HEK293 (cell line): Measurements from ENCODE around the gene PRPH2.

Experiments
- CTCF ChIA-PET: fragments of 350-600 bp; formaldehyde crosslinking; extraction: SDS; loops from one replicate; lab custom pipeline; 2021; ENCODE audit warnings: antibody characterized with exemption; lab: Yijun Ruan, JAX
- POLR2A ChIA-PET: fragments of 300-600 bp; formaldehyde crosslinking; extraction: SDS; loops from one replicate; lab custom pipeline; 2020; ENCODE audit warnings: antibody characterized with exemption, inconsistent platforms; lab: Yijun Ruan, JAX
- H3K27ac ChIP-seq: fragments of 200-500 bp; sonication (Bioruptor generic); 2 replicates; pipeline ENCODE4 v1.5.1; 2014; ENCODE audit warnings: low read depth, low read length, control low read depth, inconsistent platforms; ENCODE audit errors: extremely low read depth
- H3K36me3 ChIP-seq, 2 experiments: fragments of 200-500 bp in 1 of 2; sonication (Bioruptor generic) in 1 of 2; 1 replicate in 1 of 2; 2 replicates in 1 of 2; pipeline ENCODE4 v1.5.1; 2014 to 2017; ENCODE audit warnings: inconsistent platforms in 2 of 2, low read length in 2 of 2; ENCODE audit not compliant: control insufficient read depth in 2 of 2, insufficient read depth in 1 of 2
- H3K4me1 ChIP-seq: fragments of 200-500 bp; sonication (Bioruptor generic); 2 replicates; pipeline ENCODE4 v1.5.1; 2014; ENCODE audit warnings: mild to moderate bottlenecking, low read length, inconsistent platforms; ENCODE audit not compliant: control insufficient read depth, insufficient read depth
- H3K4me3 ChIP-seq: 2 replicates; pipeline ENCODE4 v1.5.1; 2011; ENCODE audit warnings: low read depth, mild to moderate bottlenecking, control low read depth, low read length, moderate library complexity
- H3K9me3 ChIP-seq: fragments of 200-500 bp; sonication (Bioruptor generic); 2 replicates; pipeline ENCODE4 v1.5.1; 2014; ENCODE audit warnings: low read depth, low read length, inconsistent platforms; ENCODE audit not compliant: control insufficient read depth, insufficient read depth
- HOXA7 ChIP-seq: sonication (generic); formaldehyde crosslinking; IDR thresholded peaks from 2 replicates; pipeline ENCODE4 v1.8.1; 2022; ENCODE audit warnings: missing genetic modification reagents, borderline replicate concordance
- SP2 ChIP-seq: fragments of 450-650 bp; formaldehyde crosslinking; IDR thresholded peaks from 2 replicates; pipeline ENCODE4 v1.5.1; 2016; ENCODE audit warnings: missing biosample characterization, missing genetic modification characterization
- ZBTB8A ChIP-seq: fragments of 450-650 bp; formaldehyde crosslinking; IDR thresholded peaks from 2 replicates; pipeline ENCODE4 v1.5.1; 2016; ENCODE audit warnings: missing biosample characterization, missing genetic modification characterization
- ZFHX2 ChIP-seq: fragments of 450-650 bp; formaldehyde crosslinking; conservative IDR thresholded peaks from 2 replicates; pipeline ENCODE4 v1.5.1; 2016; ENCODE audit warnings: missing biosample characterization, missing genetic modification characterization
- ZFP3 ChIP-seq: fragments of 450-650 bp; formaldehyde crosslinking; IDR thresholded peaks from 2 replicates; pipeline ENCODE4 v1.5.1; 2016; ENCODE audit warnings: low read depth, missing biosample characterization, missing genetic modification characterization
- ZNF138 ChIP-seq: fragments of 450-650 bp; formaldehyde crosslinking; IDR thresholded peaks from 2 replicates; pipeline ENCODE4 v1.5.1; 2016; ENCODE audit warnings: missing biosample characterization, missing genetic modification characterization, borderline replicate concordance
- ZNF146 ChIP-seq: fragments of 450-650 bp; formaldehyde crosslinking; IDR thresholded peaks from 2 replicates; pipeline ENCODE4 v1.5.1; 2016; ENCODE audit warnings: missing biosample characterization, missing genetic modification characterization
- ZNF157 ChIP-seq: fragments of 450-650 bp; formaldehyde crosslinking; IDR thresholded peaks from 2 replicates; pipeline ENCODE4 v1.5.1; 2016; ENCODE audit warnings: missing biosample characterization, missing genetic modification characterization
- ZNF16 ChIP-seq: fragments of 450-650 bp; formaldehyde crosslinking; IDR thresholded peaks from 2 replicates; pipeline ENCODE4 v1.5.1; 2016; ENCODE audit warnings: low read depth, missing biosample characterization, missing genetic modification characterization
- ZNF292 ChIP-seq: fragments of 450-650 bp; formaldehyde crosslinking; IDR thresholded peaks from 2 replicates; pipeline ENCODE4 v1.5.1; 2016; ENCODE audit warnings: low read depth, missing biosample characterization, missing genetic modification characterization, borderline replicate concordance
- ZNF335 ChIP-seq: fragments of 450-650 bp; formaldehyde crosslinking; conservative IDR thresholded peaks from 2 replicates; pipeline ENCODE4 v1.5.1; 2016; ENCODE audit warnings: missing biosample characterization, missing genetic modification characterization
- ZNF366 ChIP-seq: fragments of 450-650 bp; formaldehyde crosslinking; conservative IDR thresholded peaks from 2 replicates; pipeline ENCODE4 v1.5.1; 2016; ENCODE audit warnings: missing biosample characterization, missing genetic modification characterization
- ZNF621 ChIP-seq: fragments of 450-650 bp; formaldehyde crosslinking; IDR thresholded peaks from 2 replicates; pipeline ENCODE4 v1.5.1; 2017; ENCODE audit warnings: missing biosample characterization, missing genetic modification characterization
- ZNF677 ChIP-seq: fragments of 450-650 bp; IDR thresholded peaks from 2 replicates; pipeline ENCODE4 v1.5.0; 2018; ENCODE audit warnings: missing biosample characterization, mild to moderate bottlenecking, missing genetic modification characterization, moderate library complexity
- ZNF76 ChIP-seq: fragments of 450-650 bp; formaldehyde crosslinking; IDR thresholded peaks from 2 replicates; pipeline ENCODE4; 2016; ENCODE audit warnings: low read depth, missing biosample characterization, missing genetic modification characterization, borderline replicate concordance
- ZNF791 ChIP-seq: fragments of 450-650 bp; formaldehyde crosslinking; IDR thresholded peaks from 2 replicates; pipeline ENCODE4 v1.5.1; 2016; ENCODE audit warnings: missing biosample characterization, missing genetic modification characterization
- ZXDB ChIP-seq: fragments of 450-650 bp; formaldehyde crosslinking; IDR thresholded peaks from 2 replicates; pipeline ENCODE4 v1.5.1; 2016; ENCODE audit warnings: missing biosample characterization, missing genetic modification characterization
- TF ChIP-seq, protein P1 (sequence below): fragments of 450-650 bp; formaldehyde crosslinking; IDR thresholded peaks from 2 replicates; pipeline ENCODE4 v1.5.1; 2017; ENCODE audit warnings: missing biosample characterization, missing genetic modification characterization
- TF ChIP-seq, protein P2 (sequence below): fragments of 450-650 bp; formaldehyde crosslinking; IDR thresholded peaks from 2 replicates; pipeline ENCODE4 v1.5.0; 2017; ENCODE audit warnings: missing biosample characterization, missing genetic modification characterization, borderline replicate concordance
- TF ChIP-seq, protein P3 (sequence below): sonication (generic); formaldehyde crosslinking; IDR thresholded peaks from 2 replicates; pipeline ENCODE4 v1.8.1; 2022; ENCODE audit warnings: mild to moderate bottlenecking, moderate library complexity, missing genetic modification reagents
- TF ChIP-seq, protein P4 (sequence below): fragments of 450-650 bp; formaldehyde crosslinking; IDR thresholded peaks from 2 replicates; pipeline ENCODE4 v1.5.1; 2016; ENCODE audit warnings: missing biosample characterization, missing genetic modification characterization, low read depth

PRPH2 gene

DNA sequence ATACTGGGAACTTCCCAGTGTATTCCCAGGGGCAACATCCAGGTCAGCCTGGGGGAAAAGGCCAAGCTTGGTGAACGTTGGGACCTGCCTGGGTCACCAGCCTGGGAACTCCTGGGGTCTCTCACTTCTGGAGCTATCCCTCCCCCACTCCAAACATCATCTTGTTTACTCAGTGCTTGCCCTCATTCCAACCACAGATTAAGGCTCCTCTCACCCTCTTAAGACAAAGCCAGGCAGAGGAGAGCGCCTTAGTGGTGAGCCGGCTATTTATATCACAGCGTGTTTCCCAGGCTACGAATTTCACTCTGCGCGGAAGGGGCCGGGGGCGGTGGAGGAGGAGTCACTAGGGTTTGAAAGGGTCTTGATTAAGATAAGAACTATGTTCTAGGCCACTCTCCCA, 12.1 kb downstream of the PRPH2 start:
- no peak overlapping the region for H3K4me3 ChIP-seq
- no peak overlapping the region for H3K27ac ChIP-seq
- H3K4me1 ChIP-seq, result no peaks in the 10 kb centered on the region
- ChIA-PET CTCF (no interaction called here), POLR2A (no interaction called here)
- H3K36me3 ChIP-seq, result no peaks in the 10 kb centered on the region
- no peaks in the 10 kb centered on the region for H3K9me3 ChIP-seq
- TF ChIP-seq ZNF146 (tag by site-specific recombination) (no peak), ZNF138 (tag by site-specific recombination) (no peak), ZFHX2 (0 out of 2 replicates have a peak, but pooled peaks have one; percentile 10)

DNA sequence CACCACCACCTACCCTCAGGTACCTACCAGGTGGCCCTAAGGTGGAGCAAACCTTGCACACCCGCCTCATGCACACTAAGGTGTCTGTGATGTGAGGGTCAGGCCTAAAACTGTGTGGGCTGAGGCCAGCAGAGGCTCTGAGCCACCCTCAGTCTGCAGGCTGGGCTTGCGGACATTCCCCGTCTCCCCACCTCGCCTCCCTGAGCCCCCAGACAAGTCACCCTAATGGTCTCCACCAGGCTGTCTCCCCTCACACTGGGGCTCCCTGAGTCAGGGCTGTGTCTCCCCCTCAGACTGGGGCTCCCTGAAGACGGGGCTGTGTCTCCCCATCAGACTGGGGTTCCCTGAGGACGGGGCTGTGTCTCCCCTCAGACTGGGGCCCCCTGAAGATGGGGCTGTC, 12.5 kb downstream of the PRPH2 start:
- H3K27ac ChIP-seq, result no peak overlapping the region
- H3K36me3 ChIP-seq, result no peaks in the 10 kb centered on the region
- no peaks in the 10 kb centered on the region for H3K9me3 ChIP-seq
- TF ChIP-seq ZNF292 (tag by site-specific recombination) (no peak), ZFP3 (tag by site-specific recombination) (no peak), HOXA7 (no peak), ZNF16 (tag by site-specific recombination) (no peak), ZBTB8A (no peak), ZNF621 (tag by site-specific recombination) (no peak), ZNF791 (tag by site-specific recombination) (no peak), ZNF157 (tag by site-specific recombination) (no peak), ZNF677 (tag by site-specific recombination) (no peak), ZNF366 (tag by site-specific recombination) (no peak)
- TF ChIP-seq, all 188 proteins: peak for 0
- Histone ChIP-seq H3K4me1 (no peaks in the 10 kb centered on the region), H3K4me3 (no peak overlapping the region)
- ChIA-PET CTCF (no interaction called here), POLR2A (no interaction called here)

DNA sequence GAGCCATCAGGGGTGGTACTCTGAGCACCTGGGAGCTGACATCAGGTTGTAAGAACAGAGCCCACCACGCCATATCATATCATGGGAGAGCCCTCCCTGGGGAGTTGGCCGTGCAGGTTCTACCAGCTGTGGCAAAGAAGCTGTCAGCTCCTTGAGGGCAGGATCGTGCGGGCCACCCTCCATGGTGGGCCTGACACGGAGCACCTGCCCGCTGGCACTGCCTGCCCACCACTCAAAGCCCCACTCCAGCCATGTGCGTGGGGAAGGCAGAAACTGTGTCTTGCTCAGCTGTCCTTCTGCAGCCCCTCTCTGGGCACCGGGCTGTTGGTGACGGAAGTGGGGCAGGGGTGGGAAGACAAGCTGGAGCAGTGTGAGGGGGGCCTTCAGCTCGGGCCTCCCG, 14.3 kb downstream of the PRPH2 start:
- H3K9me3 ChIP-seq, result no peaks in the 10 kb centered on the region
- CTCF ChIA-PET, result interaction anchor here (0.8 to 1.5 kb wide), 3 partner anchors 15 to 46 kb away, joined by 3 to 5 read pairs (median 3); no protein-coding TSS in a partner anchor
- no peak overlapping the region for H3K27ac ChIP-seq
- POLR2A ChIA-PET, result interaction anchor here (1.2 kb wide), 1 partner anchor 19 kb away, joined by 3 read pairs; no protein-coding TSS in a partner anchor
- TF ChIP-seq ZXDB (tag by site-specific recombination), result no peak
- H3K36me3 ChIP-seq, result no peaks in the 10 kb centered on the region
- no peaks in the 10 kb centered on the region for H3K4me1 ChIP-seq
- H3K4me3 ChIP-seq, result no peak overlapping the region

DNA sequence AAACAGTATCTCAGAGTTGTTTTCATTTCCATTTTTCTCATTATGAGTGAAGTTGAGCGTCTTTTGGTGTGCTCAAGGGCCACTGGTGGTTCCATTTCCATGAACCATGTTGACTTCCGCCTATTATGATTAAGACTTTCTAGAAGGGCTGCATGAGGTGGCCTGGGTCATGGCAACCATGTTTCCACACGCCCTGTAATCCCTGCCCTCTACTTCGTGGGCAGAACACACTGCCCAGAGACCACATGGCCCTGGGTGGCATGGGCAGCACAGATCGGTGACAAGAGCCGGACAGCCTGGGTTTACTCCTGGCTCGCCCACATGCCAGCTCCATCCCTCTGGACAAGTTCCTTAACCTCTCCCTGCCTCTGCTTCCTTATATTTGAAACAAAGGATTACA, 14.8 kb downstream of the PRPH2 start:
- Histone ChIP-seq H3K4me3 (no peak overlapping the region), H3K36me3 (no peaks in the 10 kb centered on the region), H3K27ac (no peak overlapping the region), H3K4me1 (no peaks in the 10 kb centered on the region), H3K9me3 (no peaks in the 10 kb centered on the region)
- ChIA-PET POLR2A (interaction anchor here (1.2 kb wide), 1 partner anchor 19 kb away, joined by 3 read pairs; no protein-coding TSS in a partner anchor), CTCF (interaction anchor here (0.6 to 1.0 kb wide), 3 partner anchors 14 to 46 kb away, joined by 3 to 5 read pairs (median 3); no protein-coding TSS in a partner anchor)
- TF ChIP-seq, protein P1, sequence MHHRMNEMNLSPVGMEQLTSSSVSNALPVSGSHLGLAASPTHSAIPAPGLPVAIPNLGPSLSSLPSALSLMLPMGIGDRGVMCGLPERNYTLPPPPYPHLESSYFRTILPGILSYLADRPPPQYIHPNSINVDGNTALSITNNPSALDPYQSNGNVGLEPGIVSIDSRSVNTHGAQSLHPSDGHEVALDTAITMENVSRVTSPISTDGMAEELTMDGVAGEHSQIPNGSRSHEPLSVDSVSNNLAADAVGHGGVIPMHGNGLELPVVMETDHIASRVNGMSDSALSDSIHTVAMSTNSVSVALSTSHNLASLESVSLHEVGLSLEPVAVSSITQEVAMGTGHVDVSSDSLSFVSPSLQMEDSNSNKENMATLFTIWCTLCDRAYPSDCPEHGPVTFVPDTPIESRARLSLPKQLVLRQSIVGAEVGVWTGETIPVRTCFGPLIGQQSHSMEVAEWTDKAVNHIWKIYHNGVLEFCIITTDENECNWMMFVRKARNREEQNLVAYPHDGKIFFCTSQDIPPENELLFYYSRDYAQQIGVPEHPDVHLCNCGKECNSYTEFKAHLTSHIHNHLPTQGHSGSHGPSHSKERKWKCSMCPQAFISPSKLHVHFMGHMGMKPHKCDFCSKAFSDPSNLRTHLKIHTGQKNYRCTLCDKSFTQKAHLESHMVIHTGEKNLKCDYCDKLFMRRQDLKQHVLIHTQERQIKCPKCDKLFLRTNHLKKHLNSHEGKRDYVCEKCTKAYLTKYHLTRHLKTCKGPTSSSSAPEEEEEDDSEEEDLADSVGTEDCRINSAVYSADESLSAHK (tag by site-specific recombination), result no peak
- TF ChIP-seq, protein P2, sequence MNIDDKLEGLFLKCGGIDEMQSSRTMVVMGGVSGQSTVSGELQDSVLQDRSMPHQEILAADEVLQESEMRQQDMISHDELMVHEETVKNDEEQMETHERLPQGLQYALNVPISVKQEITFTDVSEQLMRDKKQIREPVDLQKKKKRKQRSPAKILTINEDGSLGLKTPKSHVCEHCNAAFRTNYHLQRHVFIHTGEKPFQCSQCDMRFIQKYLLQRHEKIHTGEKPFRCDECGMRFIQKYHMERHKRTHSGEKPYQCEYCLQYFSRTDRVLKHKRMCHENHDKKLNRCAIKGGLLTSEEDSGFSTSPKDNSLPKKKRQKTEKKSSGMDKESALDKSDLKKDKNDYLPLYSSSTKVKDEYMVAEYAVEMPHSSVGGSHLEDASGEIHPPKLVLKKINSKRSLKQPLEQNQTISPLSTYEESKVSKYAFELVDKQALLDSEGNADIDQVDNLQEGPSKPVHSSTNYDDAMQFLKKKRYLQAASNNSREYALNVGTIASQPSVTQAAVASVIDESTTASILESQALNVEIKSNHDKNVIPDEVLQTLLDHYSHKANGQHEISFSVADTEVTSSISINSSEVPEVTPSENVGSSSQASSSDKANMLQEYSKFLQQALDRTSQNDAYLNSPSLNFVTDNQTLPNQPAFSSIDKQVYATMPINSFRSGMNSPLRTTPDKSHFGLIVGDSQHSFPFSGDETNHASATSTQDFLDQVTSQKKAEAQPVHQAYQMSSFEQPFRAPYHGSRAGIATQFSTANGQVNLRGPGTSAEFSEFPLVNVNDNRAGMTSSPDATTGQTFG (tag by site-specific recombination), result no peak
- TF ChIP-seq ZNF76 (tag by site-specific recombination), result no peak
- no peak for TF ChIP-seq ZNF335 (tag by site-specific recombination)
- TF ChIP-seq ZNF791 (tag by site-specific recombination), result no peak
- TF ChIP-seq, protein P3, sequence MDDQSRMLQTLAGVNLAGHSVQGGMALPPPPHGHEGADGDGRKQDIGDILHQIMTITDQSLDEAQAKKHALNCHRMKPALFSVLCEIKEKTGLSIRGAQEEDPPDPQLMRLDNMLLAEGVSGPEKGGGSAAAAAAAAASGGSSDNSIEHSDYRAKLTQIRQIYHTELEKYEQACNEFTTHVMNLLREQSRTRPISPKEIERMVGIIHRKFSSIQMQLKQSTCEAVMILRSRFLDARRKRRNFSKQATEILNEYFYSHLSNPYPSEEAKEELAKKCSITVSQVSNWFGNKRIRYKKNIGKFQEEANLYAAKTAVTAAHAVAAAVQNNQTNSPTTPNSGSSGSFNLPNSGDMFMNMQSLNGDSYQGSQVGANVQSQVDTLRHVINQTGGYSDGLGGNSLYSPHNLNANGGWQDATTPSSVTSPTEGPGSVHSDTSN, result no peak
- no peak for TF ChIP-seq SP2 (tag by site-specific recombination)
- TF ChIP-seq, protein P4, sequence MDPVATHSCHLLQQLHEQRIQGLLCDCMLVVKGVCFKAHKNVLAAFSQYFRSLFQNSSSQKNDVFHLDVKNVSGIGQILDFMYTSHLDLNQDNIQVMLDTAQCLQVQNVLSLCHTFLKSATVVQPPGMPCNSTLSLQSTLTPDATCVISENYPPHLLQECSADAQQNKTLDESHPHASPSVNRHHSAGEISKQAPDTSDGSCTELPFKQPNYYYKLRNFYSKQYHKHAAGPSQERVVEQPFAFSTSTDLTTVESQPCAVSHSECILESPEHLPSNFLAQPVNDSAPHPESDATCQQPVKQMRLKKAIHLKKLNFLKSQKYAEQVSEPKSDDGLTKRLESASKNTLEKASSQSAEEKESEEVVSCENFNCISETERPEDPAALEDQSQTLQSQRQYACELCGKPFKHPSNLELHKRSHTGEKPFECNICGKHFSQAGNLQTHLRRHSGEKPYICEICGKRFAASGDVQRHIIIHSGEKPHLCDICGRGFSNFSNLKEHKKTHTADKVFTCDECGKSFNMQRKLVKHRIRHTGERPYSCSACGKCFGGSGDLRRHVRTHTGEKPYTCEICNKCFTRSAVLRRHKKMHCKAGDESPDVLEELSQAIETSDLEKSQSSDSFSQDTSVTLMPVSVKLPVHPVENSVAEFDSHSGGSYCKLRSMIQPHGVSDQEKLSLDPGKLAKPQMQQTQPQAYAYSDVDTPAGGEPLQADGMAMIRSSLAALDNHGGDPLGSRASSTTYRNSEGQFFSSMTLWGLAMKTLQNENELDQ (tag by site-specific recombination), result no peak
